Erythroblast (primary cell): Measurements from ENCODE around the gene SUSD5.
"Not testable (repeated sequence)": the region's sequence is repeated elsewhere in the genome, so short reads cannot be mapped to it uniquely, and the experiment has no call there.

Experiments used
- DNase-seq, 2 experiments: peaks; one replicate each; lab custom pipeline; 2025; lab: John Stamatoyannopoulos, UW
- GATA1 ChIP-seq: IDR thresholded peaks from 2 replicates; pipeline ENCODE4 v1.6.1; 2011; ENCODE audit warnings: low read depth, mild to moderate bottlenecking, control low read depth, low read length, moderate library complexity
- POLR2A ChIP-seq: IDR thresholded peaks from 2 replicates; pipeline ENCODE4 v1.6.1; 2011; ENCODE audit warnings: mild to moderate bottlenecking, low read length

The SUSD5 gene

GRCh38 chr3:33179132-33179531 lies 39.5 kb downstream of the SUSD5 start:
- no peak for TF ChIP-seq GATA1
- TF ChIP-seq POLR2A, result no peak
- DNase-seq, result no peak

GRCh38 chr3:33174711-33175414 lies 43.7 kb downstream of the SUSD5 start:
- no peak for DNase-seq
- TF ChIP-seq GATA1, result no peak
- TF ChIP-seq POLR2A, result no peak

- TF ChIP-seq POLR2A (no peak), GATA1 (no peak)
- DNase-seq, result no peak
Observed at GRCh38 chr3:33174095-33174494, 44.5 kb downstream of the SUSD5 start.

- DNase-seq, result no peak
- TF ChIP-seq POLR2A (no peak), GATA1 (no peak)
Observed at GRCh38 chr3:33173672-33174071, 44.9 kb downstream of the SUSD5 start.

- TF ChIP-seq POLR2A (no peak), GATA1 (no peak)
- DNase-seq, result no peak
Observed at GRCh38 chr3:33173103-33173502, 45.5 kb downstream of the SUSD5 start.

GRCh38 chr3:33171580-33171979 lies 47.0 kb downstream of the SUSD5 start:
- TF ChIP-seq POLR2A (no peak), GATA1 (no peak)
- no peak for DNase-seq

GRCh38 chr3:33170531-33170930 lies 48.1 kb downstream of the SUSD5 start:
- no peak for DNase-seq
- TF ChIP-seq POLR2A (no peak), GATA1 (no peak)

GRCh38 chr3:33167716-33168336 lies 50.8 kb downstream of the SUSD5 start:
- TF ChIP-seq POLR2A, result no peak
- TF ChIP-seq GATA1, result no peak
- no peak for DNase-seq

- TF ChIP-seq GATA1, result no peak
- TF ChIP-seq POLR2A, result no peak
- DNase-seq, result no peak
Observed at GRCh38 chr3:33167284-33167683, 51.3 kb downstream of the SUSD5 start.

- no peak for DNase-seq
- no peak for TF ChIP-seq GATA1
- no peak for TF ChIP-seq POLR2A
Observed at GRCh38 chr3:33166095-33166494, 52.5 kb downstream of the SUSD5 start.

GRCh38 chr3:33165372-33165771 lies 53.2 kb downstream of the SUSD5 start:
- no peak for DNase-seq
- TF ChIP-seq GATA1 (no peak), POLR2A (no peak)

GRCh38 chr3:33162621-33163020 lies 56.0 kb downstream of the SUSD5 start:
- not testable (repeated sequence) for DNase-seq

GRCh38 chr3:33159981-33160380 lies 58.6 kb downstream of the SUSD5 start:
- DNase-seq, result peak in 1 of 2 experiments; percentile 11
- TF ChIP-seq POLR2A, result no peak
- TF ChIP-seq GATA1, result no peak

- no peak for TF ChIP-seq GATA1
- no peak for TF ChIP-seq POLR2A
- DNase-seq, result no peak
Observed at GRCh38 chr3:33159234-33159633, 59.4 kb downstream of the SUSD5 start.

- no peak for TF ChIP-seq POLR2A
- TF ChIP-seq GATA1, result no peak
Observed at GRCh38 chr3:33155301-33155700, 63.3 kb downstream of the SUSD5 start.

GRCh38 chr3:33153782-33154181 lies 64.8 kb downstream of the SUSD5 start:
- no peak for TF ChIP-seq GATA1
- TF ChIP-seq POLR2A, result no peak
- DNase-seq, result no peak

More at GRCh38 chr3:33155301-33155700, 63.3 kb downstream of the SUSD5 start:
- no peak for DNase-seq
